Hepatic stellate cell (primary cell): ENCODE data around the gene ATG16L2.

Source experiments
- DNase-seq: peaks from one replicate; pipeline ENCODE4 v3.0.0; 2011; ENCODE audit warnings: low spot score

The ATG16L2 gene, protein sequence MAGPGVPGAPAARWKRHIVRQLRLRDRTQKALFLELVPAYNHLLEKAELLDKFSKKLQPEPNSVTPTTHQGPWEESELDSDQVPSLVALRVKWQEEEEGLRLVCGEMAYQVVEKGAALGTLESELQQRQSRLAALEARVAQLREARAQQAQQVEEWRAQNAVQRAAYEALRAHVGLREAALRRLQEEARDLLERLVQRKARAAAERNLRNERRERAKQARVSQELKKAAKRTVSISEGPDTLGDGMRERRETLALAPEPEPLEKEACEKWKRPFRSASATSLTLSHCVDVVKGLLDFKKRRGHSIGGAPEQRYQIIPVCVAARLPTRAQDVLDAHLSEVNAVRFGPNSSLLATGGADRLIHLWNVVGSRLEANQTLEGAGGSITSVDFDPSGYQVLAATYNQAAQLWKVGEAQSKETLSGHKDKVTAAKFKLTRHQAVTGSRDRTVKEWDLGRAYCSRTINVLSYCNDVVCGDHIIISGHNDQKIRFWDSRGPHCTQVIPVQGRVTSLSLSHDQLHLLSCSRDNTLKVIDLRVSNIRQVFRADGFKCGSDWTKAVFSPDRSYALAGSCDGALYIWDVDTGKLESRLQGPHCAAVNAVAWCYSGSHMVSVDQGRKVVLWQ

DNA sequence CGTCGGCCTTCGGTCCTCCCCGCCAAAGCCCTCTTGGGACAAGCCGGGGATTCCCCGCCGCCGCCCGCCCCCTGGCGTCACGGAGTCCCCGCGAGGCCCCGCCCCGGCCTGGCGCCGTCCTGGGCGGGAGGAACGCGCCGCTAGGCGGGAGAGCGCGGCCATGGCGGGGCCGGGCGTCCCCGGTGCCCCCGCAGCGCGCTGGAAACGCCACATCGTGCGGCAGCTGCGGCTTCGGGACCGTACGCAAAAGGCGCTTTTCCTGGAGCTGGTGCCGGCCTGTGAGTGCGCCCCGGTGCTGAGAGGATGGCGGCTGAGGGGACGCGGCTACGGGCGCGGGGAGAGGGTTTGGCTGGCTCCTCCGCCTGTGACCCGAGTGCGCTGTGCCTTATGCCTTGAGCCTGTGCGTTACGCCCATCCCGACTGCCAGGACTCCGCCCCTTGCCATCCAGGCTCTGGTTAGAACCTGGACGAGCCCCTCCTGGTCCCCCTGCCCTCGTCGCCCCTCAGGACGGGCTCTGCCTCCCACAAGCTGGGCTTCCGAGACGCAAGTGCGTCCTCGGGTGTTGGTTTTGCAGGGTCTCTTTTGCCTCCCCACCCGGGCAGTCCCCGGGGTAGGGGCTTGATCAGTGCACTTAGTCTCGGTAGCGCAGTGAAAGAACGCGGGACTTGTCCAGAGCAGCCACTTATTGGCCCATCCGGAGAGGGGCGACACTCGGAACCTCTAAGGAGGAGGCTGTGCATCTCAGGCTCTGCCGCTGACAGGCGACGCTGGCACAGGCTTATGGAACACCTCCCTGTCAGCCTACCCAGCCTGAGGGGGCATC lies at the start of gene ATG16L2:
ATG16L2 (plus strand) TSS at position 126 of the 824 bp plus-strand sequence; CDS start at position 161, 35 bp downstream.
- peak; percentile 94 for DNase-seq

GRCh38 chr11:72764503-72764902 lies 49.7 kb upstream of the ATG16L2 start:
- no peak for DNase-seq

- no peak for DNase-seq
Observed at GRCh38 chr11:72766152-72766902, 47.9 kb upstream of the ATG16L2 start.

- no peak for DNase-seq
Observed at GRCh38 chr11:72767203-72768062, 46.8 kb upstream of the ATG16L2 start.

GRCh38 chr11:72768581-72768980 lies 45.6 kb upstream of the ATG16L2 start:
- no peak for DNase-seq

DNA sequence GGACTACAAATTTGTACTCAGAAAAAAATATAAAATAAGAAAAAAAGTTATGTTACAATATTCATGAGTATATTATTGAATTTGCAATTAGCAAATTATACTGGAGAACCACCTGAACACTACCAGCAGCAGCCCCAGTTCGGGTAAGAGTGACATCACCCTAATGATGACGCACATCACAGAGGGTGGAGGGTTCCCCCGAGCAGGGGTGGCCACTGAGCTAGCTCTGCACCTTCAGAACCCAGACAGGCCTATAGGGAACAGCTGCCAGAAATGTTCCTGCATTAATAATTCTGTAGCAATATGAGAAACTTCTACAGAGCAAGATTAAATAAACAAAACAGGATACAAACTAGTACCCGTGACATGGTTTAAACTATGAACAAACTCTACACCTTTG lies 44.5 kb upstream of the ATG16L2 start:
- DNase-seq = no peak

DNA sequence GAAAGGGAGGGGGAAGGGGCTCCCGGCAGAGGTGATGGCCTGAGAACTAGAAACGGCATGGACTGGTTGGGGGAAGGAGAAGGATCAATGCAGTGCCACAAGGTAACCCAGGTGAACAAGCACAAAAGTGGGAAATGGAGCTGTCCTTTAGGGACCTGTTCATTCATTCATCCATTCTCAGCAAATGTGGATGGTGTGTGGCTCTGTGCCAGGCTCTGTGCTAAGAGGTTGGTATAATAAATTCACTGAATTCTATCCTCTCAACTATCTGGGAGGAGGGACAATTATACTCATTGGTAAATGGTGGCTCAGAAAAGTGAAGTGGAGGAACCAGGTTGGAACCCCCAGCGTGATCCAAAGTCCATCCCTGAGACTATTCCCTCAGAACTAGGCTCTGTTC lies 43.4 kb upstream of the ATG16L2 start:
- DNase-seq = no peak

GRCh38 chr11:72771507-72771906 lies 42.7 kb upstream of the ATG16L2 start:
- DNase-seq = peak; percentile 81

GRCh38 chr11:72772059-72772458 lies 42.2 kb upstream of the ATG16L2 start:
- DNase-seq = no peak

- peak; percentile 95 for DNase-seq
Observed at GRCh38 chr11:72773291-72773690, 40.9 kb upstream of the ATG16L2 start.

GRCh38 chr11:72773696-72774095 lies 40.5 kb upstream of the ATG16L2 start:
- no peak for DNase-seq

- no peak for DNase-seq
Observed at GRCh38 chr11:72774499-72774898, 39.7 kb upstream of the ATG16L2 start.

- no peak for DNase-seq
Observed at GRCh38 chr11:72775288-72776110, 38.7 kb upstream of the ATG16L2 start.

- DNase-seq = no peak
Observed at GRCh38 chr11:72776117-72776843, 37.9 kb upstream of the ATG16L2 start.

GRCh38 chr11:72776844-72777754 lies 37.1 kb upstream of the ATG16L2 start:
- DNase-seq = no peak

DNA sequence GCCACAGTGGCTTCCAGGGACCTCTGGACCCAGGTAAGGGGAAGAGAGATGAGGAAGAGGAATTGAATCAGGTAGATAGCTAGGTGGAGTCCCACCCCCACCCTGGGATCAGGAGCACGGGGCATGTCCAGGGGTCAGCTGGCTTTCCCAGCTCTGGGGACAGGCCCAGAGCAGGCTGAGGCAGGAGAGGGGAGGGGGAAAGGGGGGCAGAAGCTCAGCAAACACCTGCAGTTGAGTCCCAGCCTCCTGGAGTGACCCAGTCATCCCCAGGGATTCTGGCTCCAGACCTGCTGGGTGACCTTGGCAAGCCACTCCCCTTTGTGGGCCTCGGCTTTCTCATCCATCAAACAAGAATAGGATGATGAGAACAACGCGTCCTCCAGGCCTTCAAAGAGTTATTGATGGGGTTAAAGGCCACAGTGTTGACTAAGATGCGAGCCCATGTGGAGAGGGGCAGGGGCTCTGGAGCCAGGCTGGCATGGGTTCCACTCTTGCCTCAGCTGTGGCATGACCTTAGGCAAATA lies 36.4 kb upstream of the ATG16L2 start:
- no peak for DNase-seq

DNA sequence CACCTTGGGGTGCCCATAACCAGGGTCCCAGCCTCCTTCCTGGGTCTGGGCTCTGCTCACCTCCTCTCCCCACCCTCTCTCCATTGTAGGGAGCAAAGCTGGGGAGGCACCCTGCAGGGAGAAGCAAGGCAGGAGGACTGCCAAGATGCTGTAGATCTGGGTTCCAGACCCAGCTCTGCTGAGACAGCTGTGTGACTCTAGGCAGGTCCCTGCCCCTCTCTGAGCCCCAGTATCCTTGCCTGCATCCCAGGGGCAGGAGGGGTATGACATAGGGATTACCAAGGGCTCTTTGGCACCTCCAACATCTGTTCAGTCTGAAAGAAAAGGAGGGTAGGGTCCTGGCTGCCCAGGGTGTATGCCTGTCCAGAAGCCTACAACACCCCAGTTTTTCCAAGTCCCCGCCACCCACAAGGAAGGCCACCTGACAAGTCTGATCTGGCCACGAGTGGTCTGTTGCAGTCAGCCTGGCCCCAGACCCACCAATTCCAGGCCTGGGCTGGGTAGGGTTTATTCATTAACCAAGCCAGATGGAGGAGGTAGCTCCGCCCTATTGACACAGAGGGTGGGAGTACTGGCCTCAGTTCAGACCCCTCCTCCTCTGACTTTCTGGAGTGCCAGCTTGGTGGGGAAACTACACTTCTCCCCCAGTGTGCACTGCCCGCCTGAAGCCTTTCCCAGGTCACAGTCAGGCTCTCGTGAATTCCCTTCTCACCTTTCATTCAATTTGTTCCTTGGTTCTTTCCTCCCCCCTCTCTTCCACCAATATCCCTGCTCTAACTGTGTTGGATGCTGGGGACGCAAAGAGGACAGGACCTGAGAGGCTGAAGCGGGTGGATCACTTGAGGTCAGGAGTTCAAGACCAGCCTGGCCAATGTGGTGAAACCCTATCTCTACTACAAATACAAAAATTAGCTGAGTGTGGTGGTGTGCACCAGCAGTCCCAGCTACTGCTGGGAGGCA lies 35.4 kb upstream of the ATG16L2 start:
- DNase-seq = no peak
